Superior temporal gyrus (tissue), 1 donor: ENCODE data around the gene CTH.
"Not testable (repeated sequence)": the region's sequence is repeated elsewhere in the genome, so short reads cannot be mapped to it uniquely, and the experiment has no call there.

Source experiments
- DNase-seq: peaks from one replicate; pipeline ENCODE4 v3.0.0-alpha.2; 2016; ENCODE audit errors: extremely low spot score

The CTH gene

DNA sequence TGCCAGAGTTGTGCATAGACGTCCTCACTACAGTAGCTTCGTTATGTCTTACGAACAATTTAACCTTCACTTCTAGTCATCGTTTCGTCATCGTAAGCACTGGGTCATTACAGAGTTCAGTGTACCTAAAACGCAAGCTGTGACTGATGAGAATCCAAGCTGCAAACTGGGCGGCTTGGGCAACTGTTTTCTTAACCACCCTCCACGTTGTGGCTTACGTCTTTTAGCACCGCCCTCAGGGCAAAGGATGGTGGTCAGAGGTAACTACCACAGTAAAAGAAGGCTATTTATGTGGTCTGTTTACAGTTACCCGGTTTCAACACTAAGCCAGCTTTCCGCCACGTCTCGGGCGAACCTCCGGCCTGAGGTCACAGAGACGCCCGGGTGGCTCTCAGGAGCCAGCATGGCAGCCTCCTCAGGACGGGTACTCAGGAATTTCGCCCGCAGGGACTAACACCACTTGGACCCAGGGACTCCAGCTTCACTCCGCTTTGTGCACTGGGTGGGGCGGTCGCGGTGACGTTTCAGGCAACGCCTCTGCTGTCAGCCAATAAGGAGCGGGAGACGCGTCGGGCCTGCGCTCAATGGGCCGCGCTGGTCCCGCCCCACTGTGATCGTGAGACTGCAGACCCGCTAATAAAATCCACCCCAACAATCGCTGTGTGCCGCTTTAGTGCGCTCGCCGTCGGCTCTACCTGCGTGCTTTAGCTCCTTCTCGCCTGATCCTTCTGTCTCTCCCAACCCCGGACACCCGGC is at the start of gene CTH:
Gene CTH (plus strand): TSS at position 665 of the 756 bp plus-strand sequence. CDS start 148 bp downstream, outside the sequence.
- peak; percentile 98 for DNase-seq

DNA sequence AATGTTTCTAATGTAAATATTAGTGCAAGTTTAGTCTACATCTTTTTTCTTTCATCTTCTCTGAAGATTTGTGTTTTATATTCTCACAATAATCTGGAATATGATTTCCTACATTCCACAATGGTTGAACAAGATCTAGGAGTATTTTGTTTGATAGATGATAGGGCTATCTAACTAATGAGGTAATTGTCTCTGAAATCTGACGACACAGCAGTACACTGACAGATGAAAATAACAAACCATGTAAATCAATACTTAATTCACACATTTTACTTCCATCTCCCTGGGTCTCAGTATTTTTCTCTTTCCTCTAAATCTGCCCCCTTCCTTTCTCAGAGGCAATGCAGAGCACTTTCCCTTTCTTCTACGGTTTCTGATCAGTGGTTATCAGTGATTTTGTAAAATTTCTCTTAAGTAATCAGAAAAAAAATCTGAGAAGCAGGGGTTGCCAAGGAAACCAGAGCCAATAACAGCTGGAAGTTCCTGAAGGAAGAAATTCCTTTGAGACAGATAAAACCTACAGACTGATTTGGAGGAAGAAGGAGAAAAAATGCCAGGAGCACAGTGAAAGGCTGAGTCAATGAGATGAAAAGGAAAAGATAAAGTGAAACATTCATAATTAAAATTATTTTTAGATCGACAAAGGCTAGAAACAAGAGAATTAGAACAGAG is 49.2 kb upstream of the CTH start:
- DNase-seq, result no peak

DNA sequence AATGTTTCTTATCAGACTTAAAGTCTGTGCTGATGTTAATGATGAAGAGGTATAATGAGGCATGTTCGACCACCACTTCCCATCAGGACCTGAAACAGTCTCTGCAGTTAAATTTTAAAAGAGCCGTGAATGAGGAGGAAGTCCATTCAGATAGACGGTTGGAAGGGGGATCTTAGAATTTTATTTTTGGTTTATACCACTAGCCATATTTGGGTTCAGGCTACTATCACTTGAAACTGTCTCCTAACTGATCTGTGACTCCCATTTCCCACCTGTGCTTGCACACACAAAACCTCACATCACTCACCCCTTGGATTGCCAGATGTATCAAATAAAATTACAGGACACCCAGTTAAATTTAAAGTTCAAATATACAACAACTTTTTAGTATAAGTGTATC is 46.6 kb upstream of the CTH start:
- DNase-seq, result no peak

DNA sequence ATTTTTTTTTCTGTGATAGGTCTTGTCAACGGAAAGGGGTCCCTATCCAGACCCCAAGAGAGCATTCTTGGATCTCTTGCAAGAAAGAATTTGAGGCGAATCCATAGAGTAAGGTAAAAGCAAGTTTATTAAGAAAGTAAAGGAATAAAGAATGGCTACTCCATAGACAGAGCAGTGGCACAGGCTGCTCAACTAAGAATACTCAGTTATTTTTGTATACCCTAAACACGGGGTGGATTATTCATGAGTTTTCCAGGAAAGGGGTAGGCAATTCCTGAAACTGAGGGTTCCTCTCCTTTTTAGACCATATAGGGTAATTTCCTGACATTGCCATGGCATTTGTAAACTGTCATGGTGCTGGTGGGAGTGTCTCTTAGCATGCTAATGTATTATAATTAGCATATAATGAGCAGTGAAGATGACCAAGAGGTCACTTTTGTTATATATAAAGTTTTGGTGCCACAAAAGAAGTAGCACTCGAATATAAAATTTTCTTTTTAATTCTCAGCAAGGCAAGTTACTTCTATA is 44.6 kb upstream of the CTH start:
- not testable (repeated sequence) for DNase-seq

DNA sequence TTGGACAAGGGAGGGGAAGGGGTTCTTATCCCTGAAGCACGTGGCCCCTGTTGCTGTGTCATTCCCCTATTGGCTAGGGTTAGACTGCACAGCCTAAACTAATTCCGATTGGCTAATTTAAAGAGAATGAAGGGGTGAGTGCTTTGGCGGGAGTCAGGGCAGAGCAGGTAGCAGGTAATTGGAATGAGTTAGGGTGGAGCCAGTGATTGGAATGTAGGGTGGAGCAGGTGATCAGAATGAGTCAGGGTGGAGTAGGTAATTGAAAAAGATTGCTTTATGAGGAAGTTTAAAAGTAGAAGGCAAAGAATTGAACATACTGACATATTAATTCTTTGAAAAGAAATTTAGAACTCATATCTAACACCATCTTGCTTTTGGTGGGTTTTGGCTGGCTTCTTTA is 44.1 kb upstream of the CTH start:
- DNase-seq, result not testable (repeated sequence)

DNA sequence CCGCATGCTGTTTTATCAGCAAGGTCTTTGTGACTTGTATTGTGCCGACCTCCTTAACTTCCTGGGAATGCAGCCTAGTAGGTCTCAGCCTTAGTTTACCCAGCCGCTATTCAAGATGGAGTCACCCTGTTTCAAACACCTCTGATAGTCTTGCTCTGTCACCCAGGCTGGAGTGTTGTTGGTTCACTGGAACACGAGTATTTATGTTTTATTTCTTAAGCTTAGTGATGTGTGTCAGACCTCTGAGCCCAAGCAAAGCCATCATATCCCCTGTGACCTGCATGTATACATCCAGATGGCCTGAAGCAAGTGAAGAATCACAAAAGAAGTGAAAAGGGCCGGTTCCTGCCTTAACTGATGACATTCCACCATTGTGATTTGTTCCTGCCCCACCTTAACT is 43.7 kb upstream of the CTH start:
- not testable (repeated sequence) for DNase-seq

DNA sequence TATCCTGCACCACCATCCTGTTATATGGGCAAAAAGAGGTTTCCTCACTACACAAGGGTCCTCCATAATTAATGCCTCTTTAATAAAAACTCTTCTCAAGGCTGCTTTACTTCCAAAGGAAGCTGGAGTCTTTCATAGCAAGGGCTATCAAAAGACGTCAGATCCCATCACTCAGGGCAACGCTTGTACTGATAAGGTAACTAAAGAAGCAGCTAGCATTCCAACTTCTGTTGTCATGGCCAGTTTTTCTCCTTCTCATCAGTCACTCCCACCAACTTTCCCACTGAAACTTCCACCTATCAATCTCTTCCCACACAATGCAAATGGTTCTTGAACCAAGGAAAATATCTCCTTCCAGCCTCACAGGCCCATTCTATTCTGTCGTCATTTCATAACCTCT is 39.5 kb upstream of the CTH start:
- not testable (repeated sequence) for DNase-seq

DNA sequence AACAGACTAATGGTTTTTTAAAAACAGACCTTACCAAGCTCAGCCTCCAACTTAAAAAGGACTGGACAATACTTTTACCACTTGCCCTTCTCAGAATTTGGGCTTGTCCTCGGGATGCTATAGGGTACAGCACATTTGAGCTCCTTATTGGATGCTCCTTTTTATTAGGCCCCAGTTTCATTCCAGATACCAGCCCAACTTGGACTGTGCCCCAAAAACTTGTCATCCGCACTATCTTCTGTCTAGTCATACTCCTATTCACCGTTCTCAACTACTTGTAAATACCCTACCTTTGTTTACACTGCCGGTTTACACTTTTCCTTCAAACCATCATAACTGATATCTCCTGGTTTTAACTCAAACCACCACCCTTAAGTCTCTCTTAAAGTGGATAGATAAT is 38.6 kb upstream of the CTH start:
- no peak for DNase-seq

DNA sequence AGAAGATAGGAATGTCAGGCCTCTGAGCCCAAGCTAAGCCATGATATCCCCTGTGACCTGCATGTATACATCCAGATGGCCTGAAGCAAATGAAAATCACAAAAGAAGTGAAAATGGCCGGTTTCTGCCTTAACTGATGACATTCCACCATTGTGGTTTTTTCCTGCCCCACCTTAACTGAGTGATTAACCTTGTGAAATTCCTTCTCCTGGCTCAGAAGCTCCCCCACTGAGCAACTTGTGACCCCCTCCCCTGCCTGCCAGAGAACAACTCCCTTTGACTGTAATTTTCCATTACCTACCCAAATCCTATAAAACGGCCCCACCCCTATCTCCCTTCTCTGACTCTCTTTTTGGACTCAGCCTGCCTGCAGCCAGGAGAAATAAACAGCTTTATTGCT is 37.5 kb upstream of the CTH start:
- not testable (repeated sequence) for DNase-seq

DNA sequence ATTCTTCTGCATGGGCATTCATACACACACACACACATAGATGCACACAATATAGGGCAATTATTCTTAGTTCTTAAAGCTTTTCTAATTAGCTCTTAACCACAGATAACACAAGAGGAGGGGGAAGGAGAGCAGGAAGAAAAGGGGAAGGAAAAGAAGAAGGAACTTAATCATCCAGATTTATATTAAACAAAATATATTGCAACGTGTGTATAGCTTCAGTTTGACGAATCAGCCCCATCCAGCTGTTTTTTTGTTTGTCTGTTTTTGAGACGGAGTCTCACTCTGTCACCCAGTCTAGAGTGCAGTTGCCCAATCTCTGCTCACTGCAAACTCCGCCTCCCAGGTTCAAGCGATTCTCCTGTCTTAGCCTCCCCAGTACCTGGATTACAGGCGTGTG is 34.9 kb upstream of the CTH start:
- DNase-seq, result no peak

DNA sequence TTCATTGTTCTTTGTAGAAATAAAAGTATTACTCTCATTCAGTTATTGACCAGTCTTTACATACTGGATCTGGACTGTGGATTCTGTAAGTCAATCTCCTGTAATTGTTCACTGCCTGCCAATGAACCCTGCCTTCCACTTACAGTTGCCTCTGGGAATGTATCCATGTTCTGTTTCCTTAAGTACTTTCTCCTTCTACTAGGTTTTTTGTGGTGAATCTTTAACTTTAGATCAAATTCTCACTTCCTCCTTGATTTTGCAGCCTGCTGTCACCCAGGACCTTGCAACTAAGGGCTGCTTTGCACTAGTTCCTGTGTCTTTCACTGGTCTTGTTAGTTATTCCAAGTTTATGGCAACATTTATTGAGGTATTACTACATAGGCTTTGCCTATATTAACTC is 28.4 kb upstream of the CTH start:
- no peak for DNase-seq

DNA sequence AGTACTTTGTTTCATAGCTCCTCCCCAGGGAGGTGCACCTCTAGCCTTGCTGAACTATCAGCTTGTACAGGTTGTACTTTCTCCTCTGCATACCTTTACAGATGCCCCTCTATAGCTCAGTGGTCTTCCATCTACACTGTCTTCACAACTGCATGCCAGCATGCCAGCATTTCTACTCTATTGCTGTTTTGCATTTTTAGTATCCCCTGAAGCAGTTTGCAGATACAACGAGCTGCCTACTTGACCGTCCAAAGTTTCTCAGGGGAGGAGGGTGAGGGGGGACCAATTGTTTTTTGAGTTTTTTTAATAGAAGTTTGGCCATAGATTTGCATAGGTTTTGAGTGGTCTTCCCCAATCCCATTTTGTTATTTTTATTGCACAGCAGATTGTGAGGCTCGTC is 27.6 kb upstream of the CTH start:
- DNase-seq, result no peak

DNA sequence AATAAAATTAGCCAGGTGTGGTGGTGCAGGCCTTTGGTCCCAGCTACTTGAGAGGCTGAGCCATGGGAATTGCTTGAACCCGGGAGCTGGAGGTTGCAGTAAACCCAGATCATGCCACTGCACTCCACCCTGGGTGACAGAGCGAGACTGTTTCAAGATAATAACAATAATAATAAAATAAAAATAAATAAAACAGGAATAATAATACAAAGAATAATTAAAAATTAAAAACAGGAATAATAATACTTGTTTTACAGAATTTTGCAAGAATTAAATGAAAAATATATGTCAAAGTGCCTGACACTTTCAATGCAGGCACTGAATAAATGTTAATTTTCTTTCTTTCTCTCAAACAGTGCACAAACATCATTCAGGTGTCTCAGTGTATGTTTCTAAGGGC is 26.5 kb upstream of the CTH start:
- no peak for DNase-seq

DNA sequence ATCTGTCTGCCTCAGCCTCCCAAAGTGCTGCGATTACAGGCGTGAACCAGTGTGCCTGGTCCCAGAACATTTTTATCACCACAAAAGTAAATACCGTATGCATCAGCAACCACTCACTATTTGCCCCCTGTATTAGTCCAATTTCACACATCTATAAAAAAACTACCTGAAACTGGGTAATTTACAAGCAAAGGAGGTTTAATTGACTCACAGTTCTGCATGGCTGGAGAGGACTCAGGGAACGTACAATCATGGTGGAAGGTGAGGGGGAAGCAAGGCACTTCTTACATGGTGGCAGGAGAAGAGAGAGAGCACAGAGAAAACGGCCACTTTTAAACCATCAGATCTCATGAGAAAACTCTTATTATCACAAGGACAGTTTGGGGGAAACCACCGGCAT is 25.6 kb upstream of the CTH start:
- no peak for DNase-seq

DNA sequence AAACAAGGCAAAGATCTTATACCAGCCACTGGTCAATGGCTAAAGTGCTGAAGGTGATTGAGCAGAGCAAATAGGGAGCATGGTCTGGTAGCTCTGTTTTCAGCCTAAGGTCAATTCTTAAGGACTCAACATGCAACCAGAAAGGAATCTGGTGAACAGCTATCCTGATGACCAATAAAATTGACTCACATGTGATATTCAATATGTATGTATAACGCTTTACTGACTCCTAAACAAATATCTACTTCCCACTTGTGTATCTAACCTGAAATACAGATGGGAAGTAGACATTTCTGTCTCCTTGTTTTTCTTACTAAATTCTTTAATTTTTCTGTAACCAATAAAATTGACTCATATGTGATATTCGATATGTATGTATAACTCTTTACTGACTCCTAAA is 24.9 kb upstream of the CTH start:
- DNase-seq, result no peak

DNA sequence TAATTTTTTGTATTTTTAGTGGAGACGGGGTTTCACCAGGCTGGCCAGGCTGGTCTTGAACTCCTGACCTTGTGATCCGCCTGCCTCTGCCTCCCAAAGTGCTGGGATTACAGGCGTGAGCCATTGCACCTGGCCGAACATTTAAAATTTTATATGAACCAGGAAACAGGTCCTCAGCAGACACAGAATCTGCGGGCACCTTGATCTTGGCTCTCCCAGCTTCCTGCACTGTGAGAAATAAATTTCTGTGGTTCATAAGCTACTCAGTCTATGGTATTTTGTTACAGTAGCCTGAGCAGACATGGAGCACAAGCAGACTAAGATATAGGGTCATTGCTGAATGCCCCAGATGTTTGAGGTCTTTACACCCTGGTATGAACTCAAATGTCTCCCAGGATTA is 23.6 kb upstream of the CTH start:
- no peak for DNase-seq

DNA sequence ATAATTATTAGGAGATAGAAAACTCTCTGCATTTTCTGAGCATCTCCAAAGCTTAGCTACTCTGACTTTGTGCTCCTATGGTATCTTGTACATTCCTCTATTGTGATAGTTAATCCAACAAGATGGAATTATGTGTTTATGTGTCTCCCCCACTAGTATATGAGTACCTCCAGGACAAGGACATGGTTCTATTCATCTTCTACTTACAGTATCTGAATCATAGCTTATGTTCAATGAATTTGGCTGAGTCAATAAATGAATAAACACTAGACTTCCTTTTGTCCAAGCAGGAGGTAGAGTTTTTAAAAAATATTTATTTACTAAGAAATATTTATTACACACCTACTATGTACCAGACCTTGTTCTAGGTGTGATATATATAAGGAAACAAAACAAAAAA is 18.4 kb upstream of the CTH start:
- DNase-seq, result no peak

DNA sequence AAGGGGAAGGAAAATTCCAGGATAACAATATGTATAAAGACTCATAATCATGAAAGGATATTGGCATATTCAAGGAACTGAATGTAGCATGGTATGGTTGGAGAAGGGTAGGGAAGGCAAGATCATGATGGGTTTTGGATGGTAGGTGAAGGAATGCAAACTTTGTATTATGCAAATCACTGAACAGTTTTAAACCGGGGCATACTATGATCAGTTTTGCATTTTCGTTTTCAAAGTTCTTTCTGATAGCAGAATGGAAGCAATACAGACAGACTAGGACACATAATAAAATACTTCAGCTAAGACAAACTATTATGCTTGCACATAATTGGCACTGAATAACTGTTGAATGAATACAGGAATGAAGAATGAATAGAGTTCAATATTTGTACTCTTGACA is 14.5 kb upstream of the CTH start:
- no peak for DNase-seq

DNA sequence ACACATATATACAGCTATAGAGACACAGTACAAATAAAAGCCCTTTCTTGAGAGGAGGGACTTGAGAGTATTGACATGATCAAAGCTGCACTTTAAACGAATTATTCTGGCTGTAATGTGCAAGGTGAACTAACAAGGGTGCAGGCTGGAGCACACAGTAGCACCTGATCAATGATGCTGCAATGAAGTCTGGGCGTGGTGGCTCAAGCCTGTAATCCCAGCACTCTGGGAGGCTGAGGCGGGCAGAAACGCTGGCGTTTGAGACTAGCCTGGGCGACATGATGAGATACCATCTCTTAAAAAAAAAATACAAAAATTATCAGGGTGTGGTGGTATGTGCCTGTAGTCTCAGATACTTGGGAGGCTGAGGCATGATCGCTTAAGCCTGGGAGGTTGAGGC is 14.1 kb upstream of the CTH start:
- DNase-seq, result no peak

DNA sequence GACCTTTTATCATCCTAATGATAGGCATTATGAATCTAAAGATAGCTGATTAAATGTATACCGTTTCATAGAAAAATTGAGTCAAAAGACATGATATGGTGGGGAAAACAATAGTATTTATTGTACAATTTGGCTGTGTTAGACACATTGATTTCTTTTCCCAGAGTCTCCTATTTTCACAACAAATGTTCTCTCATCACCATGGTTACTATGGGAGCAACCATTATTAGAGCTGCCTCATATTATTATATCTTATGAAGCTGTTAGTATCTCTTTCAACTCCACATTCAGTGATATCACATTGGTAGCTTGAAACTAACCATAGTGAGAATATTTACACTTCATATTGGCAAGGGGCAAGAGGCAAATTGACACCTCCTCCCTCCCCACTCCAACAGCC is 10.7 kb upstream of the CTH start:
- DNase-seq, result no peak

DNA sequence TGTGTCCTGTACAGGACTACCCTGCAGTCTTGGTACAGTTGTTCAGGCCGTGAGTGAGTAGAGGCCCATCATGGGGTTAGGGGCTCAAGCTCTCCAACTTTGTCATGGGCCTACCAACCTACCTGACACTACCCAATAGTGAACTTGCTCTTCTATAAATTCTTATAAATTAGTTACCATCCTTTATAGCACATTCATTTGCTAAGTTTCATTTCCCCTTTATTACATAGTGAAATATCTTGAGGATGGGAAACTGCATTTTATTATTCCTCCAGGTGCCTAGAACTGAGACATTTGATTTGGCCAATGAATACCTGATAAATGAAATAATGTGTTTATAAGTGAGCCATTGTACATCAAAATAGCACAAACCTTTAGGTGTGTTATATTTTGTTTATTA is 9.1 kb upstream of the CTH start:
- DNase-seq, result no peak

DNA sequence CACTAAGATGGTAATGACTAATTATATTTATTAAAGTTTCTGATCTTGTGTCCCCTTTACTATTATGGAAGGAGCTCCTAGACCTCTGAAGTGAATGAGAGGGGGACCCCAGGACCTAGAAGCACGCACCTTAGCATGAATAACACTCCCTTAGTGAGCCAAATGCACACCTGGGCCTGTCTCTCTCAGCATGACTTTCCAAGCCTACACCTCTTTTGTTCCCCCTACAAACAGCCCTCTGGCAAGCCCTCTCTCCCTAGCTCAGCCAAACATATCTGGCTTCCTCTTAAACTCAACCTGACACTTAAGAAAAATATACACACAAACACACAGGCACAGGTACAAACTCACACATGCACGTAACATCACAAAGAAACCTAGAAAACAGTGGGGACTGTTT is 7.3 kb upstream of the CTH start:
- no peak for DNase-seq

DNA sequence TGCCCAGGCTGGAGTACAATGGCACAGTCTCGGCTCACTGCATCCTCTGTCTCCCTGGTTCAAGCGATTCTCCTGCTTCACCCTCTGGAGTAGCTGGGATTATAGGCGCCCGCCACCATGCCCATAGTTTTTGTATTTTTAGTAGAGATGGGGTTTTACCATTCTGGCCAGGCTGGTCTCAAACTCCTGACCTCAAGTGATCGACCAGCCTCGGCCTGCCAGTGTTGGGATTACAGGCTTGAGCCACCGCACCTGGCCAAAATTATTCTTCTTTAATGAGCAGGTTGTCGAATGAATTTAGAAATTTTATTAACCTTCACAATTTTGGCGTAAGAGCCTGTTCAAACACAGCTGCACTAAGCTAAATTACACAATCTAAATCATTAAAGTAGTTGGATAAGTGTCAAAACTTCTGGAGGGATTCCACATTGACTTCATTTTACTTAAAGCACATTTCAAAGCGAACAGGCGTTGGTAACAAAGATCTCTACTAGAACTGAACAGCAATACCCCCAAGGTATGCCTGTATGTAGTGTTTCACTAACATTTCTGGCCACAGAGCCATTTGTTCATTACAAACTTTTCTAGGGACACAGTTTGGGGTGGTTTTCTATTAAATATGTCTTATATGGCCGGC is 5.2 kb upstream of the CTH start:
- no peak for DNase-seq
